Astrocyte (in vitro differentiated cells and primary cell): ENCODE measurements around the gene LYPLA2.
"Not testable (repeated sequence)": the region's sequence is repeated elsewhere in the genome, so short reads cannot be mapped to it uniquely, and the experiment has no call there.

Experiments used
- CTCF ChIP-seq: IDR thresholded peaks from 2 replicates; pipeline ENCODE4 v1.5.1; 2011; ENCODE audit warnings: low read depth, mild to moderate bottlenecking, inconsistent platforms, low read length, moderate library complexity; ENCODE audit not compliant: insufficient read depth
- EZH2 ChIP-seq: IDR thresholded peaks from 2 replicates; pipeline ENCODE4 v1.6.1; 2012; ENCODE audit warnings: mild to moderate bottlenecking, low read length, inconsistent platforms; ENCODE audit not compliant: insufficient read depth

DNA sequence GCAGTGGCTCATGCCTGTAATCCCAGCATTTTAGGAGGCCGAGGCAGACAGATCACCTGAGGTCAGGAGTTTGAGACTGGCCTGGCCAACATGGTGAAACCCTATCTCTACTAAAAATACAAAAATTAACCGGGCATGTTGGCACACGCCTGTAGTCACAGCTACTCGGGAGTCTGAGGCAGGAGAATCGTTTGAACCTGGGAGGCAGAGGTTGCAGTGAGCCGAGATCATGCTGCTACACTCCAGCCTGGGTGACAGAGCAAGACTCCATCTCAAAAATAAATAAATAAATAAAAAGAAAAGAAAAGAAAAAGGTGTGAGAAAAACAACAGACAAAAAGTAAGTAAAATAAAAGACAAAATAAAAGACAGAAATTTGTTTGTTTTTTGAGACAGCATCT, 43.2 kb downstream of the LYPLA2 start:
- not testable (repeated sequence) for TF ChIP-seq CTCF, EZH2
